ENCODE measurements around the gene CMTM5. TPM values are rescaled to one million over a fixed set of nuclear protein-coding genes. Genes with fewer than 3 reads are reported as not detected.

The CMTM5 gene
- polyA plus RNA-seq, 1 of the 3 experiments (the other 2 are of a cell fraction): 0.13 TPM

DNA sequence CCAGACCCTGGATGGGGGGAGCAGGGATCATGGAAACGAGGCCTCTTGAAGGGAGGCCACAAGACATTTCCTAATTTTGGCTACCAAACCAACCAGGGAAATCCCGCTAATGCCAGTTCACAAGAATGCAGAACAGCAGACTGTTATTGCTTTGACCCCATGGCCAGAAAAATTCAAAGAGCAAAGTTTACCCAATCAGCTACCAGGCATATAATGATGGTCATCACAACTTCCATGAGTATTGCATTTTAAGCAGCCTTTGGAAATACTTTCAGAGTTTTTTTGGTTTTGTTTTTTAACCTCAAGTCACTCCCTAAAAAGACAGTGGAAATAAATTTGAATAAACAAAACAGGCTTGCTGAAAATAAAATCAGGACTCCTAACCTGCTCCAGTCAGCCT lies 4.3 kb upstream of the CMTM5 start, which contains the start of gene IL25:
IL25 (plus strand) TSS at position 301 of the 400 bp plus-strand sequence.
- ChIA-PET CTCF (no interaction called here), POLR2A (no interaction called here)
- Histone ChIP-seq H3K36me3 (replicated peaks in 1 of 2; ENCODE audit: control insufficient read depth in 1 of 2, insufficient read depth in 2 of 2, low read length in 1 of 2) (no peaks in the 10 kb centered on the region), H3K9me2 (no peaks in the 10 kb centered on the region), H3K27ac (ENCODE audit: low read depth in 2 of 2, low read length in 1 of 2) (no peak within 1 kb of the TSS), H3K9ac (no peak within 1 kb of the TSS), H3K27me3 (ENCODE audit: insufficient read depth) (peaks cover 10% of the 10 kb centered on the region; the same call in 1 of the 2 replicates), H3K79me2 (ENCODE audit: insufficient read depth) (no peaks in the 10 kb centered on the region), H4K20me1 (ENCODE audit: insufficient read depth) (no peaks in the 10 kb centered on the region), H3F3A (replicated peaks; ENCODE audit: insufficient read depth) (no peaks in the 10 kb centered on the region), H3K9me3 (no peaks in the 10 kb centered on the region), H2AFZ (ENCODE audit: low read depth) (no peak within 1 kb of the TSS), H3K4me3 (ENCODE audit: low read depth in 2 of 2, low read length in 1 of 2) (no peak within 1 kb of the TSS), H3K4me2 (no peak within 1 kb of the TSS), H3K4me1 (ENCODE audit: control insufficient read depth in 1 of 2, insufficient read depth in 2 of 2, low read depth in 1 of 2, low read length in 1 of 2) (no peaks in the 10 kb centered on the region; a peak in 1 of 4 replicates)
- no peak for DNase-seq
- WGBS (ENCODE audit: low lambda C conversion rate): 48% methylated on average over 2 of the region's 2 CpGs
- TF ChIP-seq MEF2A (IDR thresholded peaks at IDR 0.05; ENCODE audit: borderline replicate concordance, low read depth) (no peak), RCOR1 (IDR thresholded peaks at IDR 0.05; ENCODE audit: low read length) (no peak), RFX5 (IDR thresholded peaks at IDR 0.05; ENCODE audit: low read length) (no peak), TEAD4 (IDR thresholded peaks at IDR 0.05; ENCODE audit: borderline replicate concordance, insufficient read depth) (no peak), SIN3A (IDR thresholded peaks at IDR 0.05; ENCODE audit: borderline replicate concordance, low read depth, low read length) (no peak), TAF1 (IDR thresholded peaks at IDR 0.05; ENCODE audit: borderline replicate concordance, low read depth, low read length) (no peak), FOXM1 (IDR thresholded peaks at IDR 0.05; ENCODE audit: low read depth) (no peak)

GRCh38 chr14:23373041-23373440 lies 3.8 kb upstream of the CMTM5 start:
- H4K20me1 ChIP-seq (ENCODE audit: insufficient read depth): no peaks in the 10 kb centered on the region
- H2AFZ ChIP-seq (ENCODE audit: low read depth): no peak overlapping the region
- no peaks in the 10 kb centered on the region for H3K79me2 ChIP-seq (ENCODE audit: insufficient read depth)
- no peak overlapping the region for H3K4me2 ChIP-seq
- no peak overlapping the region for H3K9ac ChIP-seq
- no peak overlapping the region for H3K4me3 ChIP-seq (ENCODE audit: low read depth in 2 of 2, low read length in 1 of 2)
- no peaks in the 10 kb centered on the region for H3K36me3 ChIP-seq (replicated peaks in 1 of 2; ENCODE audit: control insufficient read depth in 1 of 2, insufficient read depth in 2 of 2, low read length in 1 of 2)
- H3K4me1 ChIP-seq (ENCODE audit: control insufficient read depth in 1 of 2, insufficient read depth in 2 of 2, low read depth in 1 of 2, low read length in 1 of 2): peaks cover 0 to 2% of the 10 kb centered on the region in 2 experiments; a peak in 1 of 4 replicates
- no peak overlapping the region for H3K27ac ChIP-seq (ENCODE audit: low read depth in 2 of 2, low read length in 1 of 2)
- TF ChIP-seq, protein P1, sequence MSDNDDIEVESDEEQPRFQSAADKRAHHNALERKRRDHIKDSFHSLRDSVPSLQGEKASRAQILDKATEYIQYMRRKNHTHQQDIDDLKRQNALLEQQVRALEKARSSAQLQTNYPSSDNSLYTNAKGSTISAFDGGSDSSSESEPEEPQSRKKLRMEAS (IDR thresholded peaks at IDR 0.05; ENCODE audit: low read depth): no peak
- TF ChIP-seq GABPA (IDR thresholded peaks at IDR 0.05; ENCODE audit: low read depth) (no peak), YY1 (IDR thresholded peaks at IDR 0.05; ENCODE audit: low read depth) (no peak), TEAD4 (IDR thresholded peaks at IDR 0.05; ENCODE audit: borderline replicate concordance, insufficient read depth) (no peak), EZH2phosphoT487 (IDR thresholded peaks at IDR 0.05; ENCODE audit: borderline replicate concordance, low read depth) (no peak), SMC3 (IDR thresholded peaks at IDR 0.05; ENCODE audit: low read depth, low read length) (no peak), REST (IDR thresholded peaks at IDR 0.05; ENCODE audit: low read depth, low read length) (no peak), NRF1 (IDR thresholded peaks at IDR 0.05; ENCODE audit: low read depth, low read length) (no peak), RXRA (IDR thresholded peaks at IDR 0.05; ENCODE audit: borderline replicate concordance, low read depth) (no peak), ZBTB33 (IDR thresholded peaks at IDR 0.05; ENCODE audit: borderline replicate concordance, low read depth) (no peak), RAD21 (IDR thresholded peaks at IDR 0.05; ENCODE audit: low read length) (no peak), MXI1 (IDR thresholded peaks at IDR 0.05; ENCODE audit: low read depth, low read length) (no peak), GATA2 (CRISPR knock-in tag; IDR thresholded peaks at IDR 0.05) (no peak), TCF12 (IDR thresholded peaks at IDR 0.05) (no peak)
- DNase-seq: no peak
- POLR2A ChIA-PET: no interaction called here
- CTCF ChIA-PET: interaction anchor here (1.2 kb wide), 2 partner anchors 12 to 20 kb away, joined by 3 read pairs; no protein-coding TSS in a partner anchor
- H3K9me2 ChIP-seq: no peaks in the 10 kb centered on the region
- H3K9me3 ChIP-seq: no peaks in the 10 kb centered on the region
- WGBS (ENCODE audit: low lambda C conversion rate): 33% methylated on average over 2 of the region's 3 CpGs
- no peaks in the 10 kb centered on the region for H3F3A ChIP-seq (replicated peaks; ENCODE audit: insufficient read depth)
- peaks cover 10% of the 10 kb centered on the region; the same call in 1 of the 2 replicates for H3K27me3 ChIP-seq (ENCODE audit: insufficient read depth)
